GM21786 (cell line): Measurements from ENCODE around the gene C11orf24.

Experiments
- ATAC-seq: cut with Tn5 transposase; IDR thresholded peaks from one replicate; pipeline ENCODE4 v1.9.1; 2021; ENCODE audit not compliant: unreplicated experiment

Gene C11orf24

GRCh38 chr11:68271023-68271780 is 571 bp downstream of the C11orf24 start:
- no peak for ATAC-seq

- ATAC-seq: no peak
Observed at GRCh38 chr11:68270196-68271022, 1.4 kb downstream of the C11orf24 start.

- ATAC-seq: no peak
Observed at GRCh38 chr11:68269414-68270081, 2.2 kb downstream of the C11orf24 start.

GRCh38 chr11:68267881-68268240 is 3.9 kb downstream of the C11orf24 start:
- no peak for ATAC-seq

GRCh38 chr11:68266936-68267880 is 4.6 kb downstream of the C11orf24 start:
- ATAC-seq: no peak

- peak; percentile 66 for ATAC-seq
Observed at GRCh38 chr11:68266121-68266891, 5.5 kb downstream of the C11orf24 start.

GRCh38 chr11:68264741-68265540 is 6.8 kb downstream of the C11orf24 start:
- ATAC-seq: no peak

GRCh38 chr11:68264244-68264643 is 7.5 kb downstream of the C11orf24 start:
- ATAC-seq: no peak

- no peak for ATAC-seq
Observed at GRCh38 chr11:68263444-68264035, 8.2 kb downstream of the C11orf24 start.

GRCh38 chr11:68262544-68262827 is 9.3 kb downstream of the C11orf24 start:
- no peak for ATAC-seq

GRCh38 chr11:68261749-68262543 is 9.8 kb downstream of the C11orf24 start:
- ATAC-seq: no peak

- ATAC-seq: no peak
Observed at GRCh38 chr11:68261006-68261405, 10.8 kb downstream of the C11orf24 start.

- no peak for ATAC-seq
Observed at GRCh38 chr11:68260484-68260883, 11.3 kb downstream of the C11orf24 start.

GRCh38 chr11:68259122-68259959 is 12.4 kb downstream of the C11orf24 start:
- ATAC-seq: no peak

GRCh38 chr11:68258363-68258765 is 13.4 kb downstream of the C11orf24 start:
- no peak for ATAC-seq

- no peak for ATAC-seq
Observed at GRCh38 chr11:68257477-68258362, 14.1 kb downstream of the C11orf24 start.
